OCI-LY7 (cell line): ENCODE data around the gene PHKB.

Experiments used
- EZH2phosphoT487 ChIP-seq: fragments of 200-600 bp; sonication (generic); IDR thresholded peaks from 2 replicates; pipeline ENCODE4 v1.6.1; 2018; ENCODE audit warnings: low read depth, borderline replicate concordance, mild to moderate bottlenecking, mixed run types, antibody characterized with exemption, low read length, moderate library complexity, mixed read lengths
- TF ChIP-seq, protein P1 (sequence below): fragments of 200-600 bp; sonication (generic); conservative IDR thresholded peaks from 2 replicates; pipeline ENCODE4 v1.5.1; 2014; ENCODE audit warnings: mild to moderate bottlenecking, antibody characterized with exemption, low read length, moderate library complexity, mixed read lengths

DNA sequence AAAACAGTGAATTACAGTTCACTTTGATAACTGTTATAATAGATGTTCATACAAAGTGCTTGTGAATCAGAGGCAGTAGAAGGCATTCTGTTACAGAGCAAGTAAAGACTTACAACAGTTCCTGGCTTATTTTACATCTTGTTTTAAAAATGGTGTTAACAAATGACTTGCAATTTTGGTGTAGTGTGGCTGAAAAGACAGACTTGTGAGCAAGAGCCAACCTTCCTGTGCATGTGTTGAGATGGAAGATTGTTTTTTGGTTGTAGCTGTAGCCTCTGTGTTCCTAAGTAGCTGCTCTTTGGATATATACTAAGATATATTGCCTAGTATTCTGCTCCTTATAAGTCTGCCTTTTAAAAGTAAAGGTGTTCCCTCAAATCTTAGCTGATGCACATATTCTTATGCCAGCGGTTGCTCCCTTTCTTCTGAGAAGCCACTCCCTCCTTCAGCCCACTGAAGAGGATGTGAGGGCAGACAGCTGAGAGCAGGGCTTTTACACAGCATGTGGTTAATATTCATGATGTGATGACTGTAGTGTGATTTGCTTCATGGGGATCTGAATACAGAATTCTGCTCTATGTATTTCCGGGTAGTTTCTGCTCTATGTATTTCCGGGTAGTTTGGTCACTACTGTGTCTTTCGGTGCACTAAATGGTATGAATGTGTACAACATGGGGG, 182.3 kb downstream of the PHKB start:
- TF ChIP-seq, protein P1, sequence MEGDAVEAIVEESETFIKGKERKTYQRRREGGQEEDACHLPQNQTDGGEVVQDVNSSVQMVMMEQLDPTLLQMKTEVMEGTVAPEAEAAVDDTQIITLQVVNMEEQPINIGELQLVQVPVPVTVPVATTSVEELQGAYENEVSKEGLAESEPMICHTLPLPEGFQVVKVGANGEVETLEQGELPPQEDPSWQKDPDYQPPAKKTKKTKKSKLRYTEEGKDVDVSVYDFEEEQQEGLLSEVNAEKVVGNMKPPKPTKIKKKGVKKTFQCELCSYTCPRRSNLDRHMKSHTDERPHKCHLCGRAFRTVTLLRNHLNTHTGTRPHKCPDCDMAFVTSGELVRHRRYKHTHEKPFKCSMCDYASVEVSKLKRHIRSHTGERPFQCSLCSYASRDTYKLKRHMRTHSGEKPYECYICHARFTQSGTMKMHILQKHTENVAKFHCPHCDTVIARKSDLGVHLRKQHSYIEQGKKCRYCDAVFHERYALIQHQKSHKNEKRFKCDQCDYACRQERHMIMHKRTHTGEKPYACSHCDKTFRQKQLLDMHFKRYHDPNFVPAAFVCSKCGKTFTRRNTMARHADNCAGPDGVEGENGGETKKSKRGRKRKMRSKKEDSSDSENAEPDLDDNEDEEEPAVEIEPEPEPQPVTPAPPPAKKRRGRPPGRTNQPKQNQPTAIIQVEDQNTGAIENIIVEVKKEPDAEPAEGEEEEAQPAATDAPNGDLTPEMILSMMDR, result no peak
- TF ChIP-seq EZH2phosphoT487, result no peak
